IMR-90 (cell line): ENCODE measurements around the gene RAB3GAP2. TPM values are rescaled to one million over a fixed set of nuclear protein-coding genes. Genes with fewer than 3 reads are reported as not detected.

Source experiments
- ATAC-seq: fragments of 200-7000 bp; cut with Tn5 transposase; 2 replicates; pipeline ENCODE4 v1.9.1; 2020; ENCODE audit warnings: low read depth, mild to moderate bottlenecking, moderate library complexity
- BruUV-seq: library from RNA; stranded (reverse); fragments of 400-500 nt; replicated peaks from 2 replicates; lab custom pipeline; 2021; lab: Mats Ljungman, UMichigan
- CTCF ChIA-PET: fragments of 300-600 bp; formaldehyde crosslinking; extraction: SDS; loops from one replicate; lab custom pipeline; 2021; ENCODE audit warnings: antibody characterized with exemption; lab: Yijun Ruan, JAX
- POLR2A ChIA-PET: fragments of 300-600 bp; sonication (Branson Sonifier 250); formaldehyde crosslinking; loops from one replicate; lab custom pipeline; 2022; ENCODE audit warnings: antibody characterized with exemption; ENCODE audit not compliant: unreplicated experiment; lab: Charles Lee
- DNase-seq: peaks from one replicate; pipeline ENCODE4 v3.0.0; 2013
- H2AFZ ChIP-seq: replicated peaks from 2 replicates; pipeline ENCODE3; 2013; ENCODE audit warnings: low read length, mild to moderate bottlenecking; ENCODE audit not compliant: poor library complexity
- H2AK5ac ChIP-seq: 2 replicates; pipeline ENCODE4 v1.6.1; 2013; ENCODE audit warnings: low read depth, low read length, inconsistent platforms
- H2AK9ac ChIP-seq: replicated peaks from 2 replicates; pipeline ENCODE3; 2013; ENCODE audit warnings: mild to moderate bottlenecking, low read depth, low read length, moderate library complexity; ENCODE audit not compliant: poor library complexity
- H2BK120ac ChIP-seq: 2 replicates; pipeline ENCODE4 v1.6.1; 2013; ENCODE audit warnings: low read depth, low read length, inconsistent platforms
- H2BK15ac ChIP-seq: 3 replicates; pipeline ENCODE4 v1.6.1; 2013; ENCODE audit warnings: low read depth, low read length, inconsistent platforms
- H2BK20ac ChIP-seq: 2 replicates; pipeline ENCODE4 v1.6.1; 2013; ENCODE audit warnings: low read depth, mild to moderate bottlenecking, inconsistent platforms, low read length, moderate library complexity
- H2BK5ac ChIP-seq: 2 replicates; pipeline ENCODE4 v1.6.1; 2013; ENCODE audit warnings: mild to moderate bottlenecking, low read depth, low read length, inconsistent platforms; ENCODE audit not compliant: poor library complexity, severe bottlenecking
- H3K14ac ChIP-seq: replicated peaks from 2 replicates; pipeline ENCODE4 v1.6.1; 2013; ENCODE audit warnings: low read depth, low read length, inconsistent platforms
- H3K18ac ChIP-seq: 2 replicates; pipeline ENCODE4 v1.6.1; 2013; ENCODE audit warnings: low read depth, low read length, control low read depth
- H3K23ac ChIP-seq: 2 replicates; pipeline ENCODE4 v1.6.1; 2013; ENCODE audit warnings: low read depth, low read length, inconsistent platforms
- H3K27ac ChIP-seq: 2 replicates; pipeline ENCODE4 v1.5.1; 2013; ENCODE audit warnings: mild to moderate bottlenecking, control low read depth, low read length; ENCODE audit not compliant: insufficient read depth
- H3K27me3 ChIP-seq: 2 replicates; pipeline ENCODE4 v1.6.1; 2013; ENCODE audit warnings: low read length; ENCODE audit not compliant: control insufficient read depth, insufficient read depth
- H3K36me3 ChIP-seq: 2 replicates; pipeline ENCODE4 v1.6.1; 2013; ENCODE audit warnings: low read length, mixed read lengths; ENCODE audit not compliant: control insufficient read depth, insufficient read depth
- H3K4ac ChIP-seq: 2 replicates; pipeline ENCODE4 v1.6.1; 2013; ENCODE audit warnings: low read depth, low read length, inconsistent platforms
- H3K4me1 ChIP-seq: 2 replicates; pipeline ENCODE4 v1.6.1; 2013; ENCODE audit warnings: low read length, mixed read lengths; ENCODE audit not compliant: control insufficient read depth, insufficient read depth
- H3K4me2 ChIP-seq: 2 replicates; pipeline ENCODE4 v1.6.1; 2013; ENCODE audit warnings: low read depth, mild to moderate bottlenecking, control low read depth, low read length, moderate library complexity
- H3K4me3 ChIP-seq: 2 replicates; pipeline ENCODE4 v1.5.1; 2013; ENCODE audit warnings: low read depth, mild to moderate bottlenecking, control low read depth, low read length, moderate library complexity; ENCODE audit not compliant: insufficient read depth
- H3K56ac ChIP-seq: 2 replicates; pipeline ENCODE4 v1.6.1; 2013; ENCODE audit warnings: low read length, inconsistent platforms; ENCODE audit not compliant: insufficient read depth; ENCODE audit errors: extremely low read depth
- H3K79me1 ChIP-seq, 2 experiments: 2 replicates each; pipeline ENCODE4 v1.6.1; 2013; ENCODE audit warnings: low read length in 2 of 2, inconsistent platforms in 1 of 2, low read depth in 1 of 2
- H3K9ac ChIP-seq: 2 replicates; pipeline ENCODE4 v1.6.1; 2013; ENCODE audit warnings: low read depth, low read length, control low read depth
- H3K9me1 ChIP-seq: 2 replicates; pipeline ENCODE4 v1.6.1; 2013; ENCODE audit warnings: low read length, inconsistent platforms; ENCODE audit not compliant: insufficient read depth
- H3K9me3 ChIP-seq: 2 replicates; pipeline ENCODE4 v1.6.1; 2013; ENCODE audit warnings: low read length; ENCODE audit not compliant: control insufficient read depth, insufficient read depth
- H4K20me1 ChIP-seq: 2 replicates; pipeline ENCODE4 v1.6.1; 2013; ENCODE audit warnings: low read length, inconsistent platforms; ENCODE audit not compliant: insufficient read depth
- H4K5ac ChIP-seq: 2 replicates; pipeline ENCODE4 v1.6.1; 2013; ENCODE audit warnings: mild to moderate bottlenecking, low read depth, low read length, control low read depth
- H4K8ac ChIP-seq, 2 experiments: 2 replicates each; pipeline ENCODE4 v1.6.1; 2013; ENCODE audit warnings: low read depth in 2 of 2, low read length in 2 of 2, control low read depth in 1 of 2, inconsistent platforms in 1 of 2
- H4K91ac ChIP-seq: 2 replicates; pipeline ENCODE4 v1.6.1; 2013; ENCODE audit warnings: low read depth, low read length, inconsistent platforms; ENCODE audit not compliant: insufficient read depth
- CHD1 ChIP-seq: IDR thresholded peaks from 2 replicates; pipeline ENCODE4 v1.6.1; 2012; ENCODE audit warnings: low read depth, low read length, improper control_type of control experiment
- MAFK ChIP-seq: IDR thresholded peaks from 2 replicates; pipeline ENCODE4 v1.6.1; 2012; ENCODE audit warnings: low read depth, low read length, improper control_type of control experiment
- RCOR1 ChIP-seq: IDR thresholded peaks from 2 replicates; pipeline ENCODE4 v1.6.1; 2012; ENCODE audit warnings: mild to moderate bottlenecking, low read length, improper control_type of control experiment; ENCODE audit not compliant: insufficient replicate concordance
- USF2 ChIP-seq: fragments of 150-350 bp; IDR thresholded peaks from 2 replicates; pipeline ENCODE4 v1.6.1; 2017; ENCODE audit warnings: mild to moderate bottlenecking, antibody characterized with exemption, low read length, low read depth
- WGBS, 2 experiments: methylation state at CpG; one replicate each; pipeline versions ENCODE4 v1.1.5 to v1.1.7; 2013; ENCODE audit warnings: missing lambda C conversion rate in 2 of 2; ENCODE audit not compliant: insufficient read length in 1 of 2; ENCODE audit errors: extremely low coverage in 2 of 2; 5-methylcytosine and 5-hydroxymethylcytosine counted together
- dilution Hi-C: fragments of 300-500 bp; cut with HindIII; formaldehyde crosslinking; loops from one replicate; pipeline ENCODE4 v1.14.3; 2018; ENCODE audit warnings: low sequenced_read_pairs; ENCODE audit not compliant: unreplicated experiment
- in situ Hi-C: fragments of 300-500 bp; cut with MboI; formaldehyde crosslinking; loops from 3 replicates; pipeline ENCODE4 v1.14.3; 2019; ENCODE audit warnings: low sequenced_read_pairs, inconsistent platforms, mixed read lengths
- intact Hi-C: fragments of 100-400 bp; cut with micrococcal nuclease; formaldehyde crosslinking; loops from 2 replicates; pipeline ENCODE4 v1.10.0; 2022
- polyA plus RNA-seq, 3 experiments: library from polyadenylated mRNA; depleted of rRNA; stranded (reverse); fragments of >200 nt; gene quantifications; 2 replicates each; pipeline ENCODE4 v1.2.3, GENCODE V29; 2012; ENCODE audit warnings: low replicate concordance in 1 of 3
- total RNA-seq: library from RNA; depleted of rRNA; stranded (reverse); fragments of >200 nt; gene quantifications from 2 replicates; pipeline ENCODE4 v1.2.3, GENCODE V29; 2012

Gene RAB3GAP2
- total and polyA plus RNA-seq, 2 of the 4 experiments (the other 2 are of a cell fraction): 12.3 to 37.8 TPM

GRCh38 chr1:220219865-220220698, 52.2 kb downstream of the RAB3GAP2 start:
- no peaks in the 10 kb centered on the region for H3K27me3 ChIP-seq
- in situ Hi-C loops (no loop called here), intact Hi-C loops (loop anchor here (2.0 to 10.0 kb wide), 2 partner anchors 305 to 557 kb away; partner anchors contain the start of gene MARK1), dilution Hi-C loops (no loop called here)
- H3K23ac ChIP-seq: no peak overlapping the region
- 0 out of 2 replicates have a peak, but pooled peaks cover 2% of the 10 kb centered on the region for H3K36me3 ChIP-seq
- no peak overlapping the region for H4K5ac ChIP-seq
- no peak overlapping the region for H2BK120ac ChIP-seq
- H4K8ac ChIP-seq: no peak overlapping the region
- no peak overlapping the region for H2AK5ac ChIP-seq
- H3K9ac ChIP-seq: no peak overlapping the region
- ChIA-PET POLR2A (no interaction called here), CTCF (interaction anchor here (1.4 kb wide), 1 partner anchor 11 kb away, joined by 6 read pairs; no protein-coding TSS in a partner anchor)
- H2BK20ac ChIP-seq: no peak overlapping the region
- peak overlapping the region; percentile 19 for H2AK9ac ChIP-seq
- no peaks in the 10 kb centered on the region for H3K9me3 ChIP-seq
- H3K79me1 ChIP-seq: peaks cover 16 to 44% of the 10 kb centered on the region in 2 experiments
- no peak overlapping the region for H2AFZ ChIP-seq
- H3K18ac ChIP-seq: no peak overlapping the region
- H3K9me1 ChIP-seq: peaks cover 2% of the 10 kb centered on the region; the same call in 1 of the 2 replicates
- H3K4me2 ChIP-seq: no peak overlapping the region
- H3K14ac ChIP-seq: no peak overlapping the region
- H3K4ac ChIP-seq: no peak overlapping the region
- no peak overlapping the region for H2BK15ac ChIP-seq
- no peak overlapping the region for H2BK5ac ChIP-seq
- H3K4me1 ChIP-seq: 0 out of 2 replicates have a peak, but pooled peaks cover 2% of the 10 kb centered on the region
- no peak overlapping the region for H3K4me3 ChIP-seq
- no TSS peak for BruUV-seq
- no peak overlapping the region for H3K56ac ChIP-seq
- DNase-seq (no peak), ATAC-seq (no peak)
- peaks cover 24% of the 10 kb centered on the region for H4K20me1 ChIP-seq
- no peak overlapping the region for H3K27ac ChIP-seq
- WGBS, 2 experiments: 96% methylated on average over 5 of the region's 15 CpGs; no CpG with 5 or more reads in 1 of the 2 experiments
- TF ChIP-seq MAFK: peak; percentile 52; the same call in 1 of the 2 replicates
- TF ChIP-seq USF2: no peak
- TF ChIP-seq CHD1: no peak
- TF ChIP-seq RCOR1: no peak
- no peak overlapping the region for H4K91ac ChIP-seq
